Retinal pigment epithelial cell (primary cell): ENCODE results near the gene MKNK1.

Source experiments
- DNase-seq: peaks from one replicate; pipeline ENCODE4 v3.0.0-alpha.2; 2010; ENCODE audit warnings: low read depth
- H3K4me3 ChIP-seq: 2 replicates; pipeline ENCODE4 v1.5.1; 2011; ENCODE audit warnings: mild to moderate bottlenecking, low read length, control low read depth, moderate library complexity
- TF ChIP-seq, protein P1 (sequence below): conservative IDR thresholded peaks from 2 replicates; pipeline ENCODE4 v1.5.1; 2011; ENCODE audit warnings: low read depth, low read length, control low read depth, inconsistent platforms

The MKNK1 gene

DNA sequence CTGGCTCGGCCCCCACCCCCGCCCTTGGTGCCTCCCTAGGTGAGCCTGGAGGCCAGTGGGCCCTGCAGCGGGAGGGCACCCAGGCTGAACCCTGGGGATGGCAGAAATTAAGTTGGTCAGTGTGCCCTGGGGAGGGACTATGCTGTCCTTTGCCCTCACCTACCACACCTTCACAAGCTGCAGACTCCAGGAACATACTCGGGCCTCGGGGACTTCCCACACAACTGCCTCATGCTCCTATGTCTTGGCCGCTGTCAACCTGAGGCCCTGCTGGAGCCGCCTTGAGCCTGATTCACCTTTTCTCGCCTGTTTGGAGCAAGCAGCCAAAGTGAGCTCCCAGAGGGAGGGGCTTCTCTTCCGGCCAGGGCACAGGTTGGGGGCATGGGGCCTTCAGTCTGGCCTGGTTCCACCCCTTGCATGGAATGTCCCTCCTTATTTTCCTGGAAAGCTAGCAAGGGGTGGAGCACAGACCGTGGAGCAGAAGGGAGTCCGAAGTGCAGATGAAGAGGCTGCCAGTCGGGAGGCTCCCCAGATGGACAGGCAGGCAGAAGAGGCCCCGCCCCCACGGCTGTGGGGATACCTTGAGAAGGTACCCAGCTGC lies 77.3 kb downstream of the MKNK1 start:
- no peak overlapping the region for H3K4me3 ChIP-seq
- TF ChIP-seq, protein P1, sequence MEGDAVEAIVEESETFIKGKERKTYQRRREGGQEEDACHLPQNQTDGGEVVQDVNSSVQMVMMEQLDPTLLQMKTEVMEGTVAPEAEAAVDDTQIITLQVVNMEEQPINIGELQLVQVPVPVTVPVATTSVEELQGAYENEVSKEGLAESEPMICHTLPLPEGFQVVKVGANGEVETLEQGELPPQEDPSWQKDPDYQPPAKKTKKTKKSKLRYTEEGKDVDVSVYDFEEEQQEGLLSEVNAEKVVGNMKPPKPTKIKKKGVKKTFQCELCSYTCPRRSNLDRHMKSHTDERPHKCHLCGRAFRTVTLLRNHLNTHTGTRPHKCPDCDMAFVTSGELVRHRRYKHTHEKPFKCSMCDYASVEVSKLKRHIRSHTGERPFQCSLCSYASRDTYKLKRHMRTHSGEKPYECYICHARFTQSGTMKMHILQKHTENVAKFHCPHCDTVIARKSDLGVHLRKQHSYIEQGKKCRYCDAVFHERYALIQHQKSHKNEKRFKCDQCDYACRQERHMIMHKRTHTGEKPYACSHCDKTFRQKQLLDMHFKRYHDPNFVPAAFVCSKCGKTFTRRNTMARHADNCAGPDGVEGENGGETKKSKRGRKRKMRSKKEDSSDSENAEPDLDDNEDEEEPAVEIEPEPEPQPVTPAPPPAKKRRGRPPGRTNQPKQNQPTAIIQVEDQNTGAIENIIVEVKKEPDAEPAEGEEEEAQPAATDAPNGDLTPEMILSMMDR = no peak
- DNase-seq = no peak

DNA sequence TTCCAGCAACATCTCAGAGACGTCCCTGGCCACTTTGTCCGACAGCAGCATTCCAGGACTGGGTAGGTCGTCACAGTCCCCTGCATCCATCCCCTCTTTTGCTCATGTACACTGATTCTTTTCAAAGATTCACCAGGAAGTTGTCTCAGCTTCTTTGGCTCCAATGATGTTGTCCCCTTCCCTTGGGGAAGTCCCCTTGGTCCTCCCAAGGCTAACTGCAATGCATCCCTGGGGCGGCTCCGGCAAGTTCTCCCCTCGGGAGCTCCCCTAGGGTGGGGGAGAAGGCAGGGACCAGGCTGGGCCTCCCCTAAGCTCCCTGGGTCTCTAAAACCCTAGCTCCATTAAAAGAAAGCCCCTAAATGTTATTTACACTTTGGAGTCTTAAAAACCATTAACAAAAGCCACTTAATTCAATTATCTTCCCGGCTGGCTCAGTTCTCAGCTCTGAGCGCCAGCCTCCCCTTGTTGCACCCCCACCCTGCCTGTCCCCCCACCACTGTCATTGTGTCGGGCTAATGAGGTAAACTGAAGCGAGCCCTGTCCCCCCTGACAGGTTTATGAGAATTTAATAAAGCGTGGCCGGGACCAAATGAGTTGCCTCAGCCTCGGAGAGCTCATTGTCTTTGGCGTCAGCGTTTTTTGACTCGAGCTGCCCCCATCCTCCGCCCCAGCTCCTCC lies 77.9 kb downstream of the MKNK1 start:
- TF ChIP-seq, protein P1 = no peak
- no peak for DNase-seq
- H3K4me3 ChIP-seq = no peak overlapping the region

DNA sequence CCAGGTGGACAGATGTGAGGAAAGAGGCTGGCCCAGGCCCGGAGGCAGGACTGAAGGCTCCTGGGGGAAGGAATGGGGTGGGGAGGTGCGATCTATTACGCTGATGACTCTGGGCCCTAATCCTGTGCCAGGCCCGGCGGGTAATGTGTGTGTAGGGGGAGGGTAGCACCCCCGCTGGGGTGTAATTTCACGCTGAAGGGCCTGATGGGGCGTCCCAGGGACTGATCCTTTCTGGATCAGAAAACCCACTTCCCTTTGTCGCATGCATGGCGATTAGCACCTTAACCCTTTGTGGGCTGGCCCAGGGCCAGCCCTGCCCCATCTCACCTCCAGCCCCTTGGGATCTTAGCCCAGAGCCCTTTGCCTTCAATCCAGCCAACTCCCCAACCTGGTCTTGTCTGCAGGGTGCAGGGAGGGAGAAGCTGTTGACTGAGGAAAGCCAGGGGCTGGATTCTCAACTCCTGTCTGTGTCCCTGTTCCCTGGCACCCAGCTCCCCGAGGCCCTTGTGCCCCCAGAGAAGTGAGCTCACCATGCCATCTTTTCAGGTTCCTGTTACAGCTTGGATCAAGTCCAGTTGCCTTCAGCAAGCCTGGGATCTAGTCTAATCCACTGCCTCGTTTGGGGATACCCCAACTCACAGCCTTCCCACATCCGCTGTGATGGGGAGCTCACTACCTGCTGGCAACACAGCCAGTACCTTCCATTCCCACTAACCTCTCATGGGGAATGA lies 78.7 kb downstream of the MKNK1 start:
- H3K4me3 ChIP-seq = no peak overlapping the region
- TF ChIP-seq, protein P1 = no peak
- no peak for DNase-seq

DNA sequence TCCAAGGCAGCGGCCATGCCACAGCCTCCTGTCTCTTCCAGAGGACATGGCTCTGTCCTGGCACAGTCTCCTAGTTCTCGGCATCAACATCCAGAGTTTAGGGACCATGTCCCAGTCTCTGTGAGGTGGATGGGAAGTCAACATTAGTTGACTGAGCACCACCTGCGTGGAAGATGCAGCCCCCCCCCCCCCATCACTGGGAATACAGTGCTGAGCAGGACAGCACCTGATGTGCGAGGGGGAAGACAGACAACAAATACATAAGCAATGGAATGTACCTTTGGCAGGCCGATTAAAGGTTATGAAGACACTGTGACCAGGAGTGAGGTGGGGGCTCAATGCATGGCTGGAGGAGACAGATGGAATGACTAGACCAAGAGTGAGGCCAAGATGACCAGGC lies 79.2 kb downstream of the MKNK1 start:
- TF ChIP-seq, protein P1 = no peak
- DNase-seq = no peak
- H3K4me3 ChIP-seq = no peak overlapping the region

DNA sequence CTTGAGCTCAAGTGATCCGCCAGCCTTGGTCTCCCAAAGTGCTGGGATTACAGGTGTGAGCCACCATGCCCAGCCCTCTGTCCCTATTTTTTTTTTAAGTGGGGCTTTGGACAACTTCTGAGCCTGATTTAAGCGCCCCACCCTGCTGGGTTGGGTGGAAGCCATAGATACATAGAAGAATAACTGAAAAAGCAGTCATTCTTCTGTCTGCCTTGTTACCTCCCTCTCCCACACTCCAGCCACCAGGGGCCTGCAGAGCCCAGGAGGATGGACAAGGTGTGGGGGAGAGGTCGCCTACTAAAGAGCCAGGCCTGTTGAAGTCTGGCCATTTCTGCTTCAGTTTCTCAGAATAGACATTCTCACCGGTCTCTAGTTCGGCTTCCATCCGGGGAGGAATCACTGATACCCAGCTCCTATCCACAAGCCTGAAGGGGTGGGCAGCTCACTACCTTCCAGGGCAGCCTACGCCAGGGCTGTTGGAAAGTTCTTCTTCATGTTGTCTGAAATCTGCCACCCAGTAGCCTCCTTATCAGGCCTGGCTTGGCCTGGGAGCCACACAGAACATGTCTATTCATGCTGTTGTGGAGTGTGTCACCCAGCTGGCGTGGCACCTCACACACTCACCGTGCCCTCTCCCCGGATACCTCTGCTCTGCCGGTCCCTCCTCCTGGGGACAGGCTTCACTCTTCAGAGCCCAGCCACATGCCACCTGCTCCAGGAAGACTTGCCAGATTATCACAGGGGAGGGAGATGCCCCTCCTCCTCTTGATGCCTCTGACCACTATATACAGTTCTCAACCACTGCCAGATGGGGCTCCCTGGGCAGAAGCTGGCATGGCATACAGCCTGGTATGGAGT lies 80.3 kb downstream of the MKNK1 start:
- TF ChIP-seq, protein P1 = no peak
- DNase-seq = no peak
- H3K4me3 ChIP-seq = no peak overlapping the region

GRCh38 chr1:46522969-46523320 lies 81.1 kb downstream of the MKNK1 start:
- TF ChIP-seq, protein P1 = no peak
- no peak for DNase-seq
- H3K4me3 ChIP-seq = no peak overlapping the region
